GM04503 (cell line): ENCODE results near the gene CLDN8.

ENCODE experiments used
- DNase-seq: peaks from one replicate; pipeline ENCODE4 v3.0.0-alpha.2; 2012; ENCODE audit warnings: low read depth

Gene CLDN8

GRCh38 chr21:30206551-30207251, 9.2 kb downstream of the CLDN8 start:
- no peak for DNase-seq

GRCh38 chr21:30200000-30200399, 15.9 kb downstream of the CLDN8 start:
- DNase-seq = no peak

GRCh38 chr21:30194701-30195299, 21.1 kb downstream of the CLDN8 start:
- DNase-seq = no peak

GRCh38 chr21:30193201-30193600, 22.7 kb downstream of the CLDN8 start:
- no peak for DNase-seq

- no peak for DNase-seq
Measured at GRCh38 chr21:30190554-30190953, 25.3 kb downstream of the CLDN8 start.

- DNase-seq = no peak
Measured at GRCh38 chr21:30189773-30190172, 26.1 kb downstream of the CLDN8 start.

- no peak for DNase-seq
Measured at GRCh38 chr21:30186242-30186641, 29.7 kb downstream of the CLDN8 start.

GRCh38 chr21:30168086-30168485, 47.8 kb downstream of the CLDN8 start:
- no peak for DNase-seq

GRCh38 chr21:30166705-30167104, 49.2 kb downstream of the CLDN8 start, which contains the start of gene CLDN17:
Gene CLDN17 (minus strand): TSS chr21:30166805. CDS start chr21:30166617, 188 bp downstream.
- DNase-seq = no peak

- DNase-seq = no peak
Measured at GRCh38 chr21:30166171-30166570, 49.7 kb downstream of the CLDN8 start.

- DNase-seq = no peak
Measured at GRCh38 chr21:30164796-30165195, 51.1 kb downstream of the CLDN8 start.
